HepG2 (cell line): Measurements from ENCODE around the gene EID3. TPM values are rescaled to one million over a fixed set of nuclear protein-coding genes. Genes with fewer than 3 reads are reported as not detected.

ENCODE experiments used
- ARHGAP35 ChIP-seq: sonication (generic); formaldehyde crosslinking; IDR thresholded peaks from 2 replicates; pipeline ENCODE4 v1.9.0; 2022; ENCODE audit warnings: mild to moderate bottlenecking, inconsistent platforms, moderate library complexity, missing genetic modification reagents, borderline replicate concordance
- ARID2 ChIP-seq: sonication (generic); formaldehyde crosslinking; IDR thresholded peaks from 2 replicates; pipeline ENCODE4 v1.8.1; 2022; ENCODE audit warnings: mild to moderate bottlenecking, missing genetic modification reagents, borderline replicate concordance
- CREM ChIP-seq, 2 experiments: sonication (generic) in 1 of 2; formaldehyde crosslinking in 1 of 2; IDR thresholded peaks; 2 replicates each; pipeline versions ENCODE4 v1.4.0 to v1.6.1; 2016 to 2020; ENCODE audit warnings: antibody characterized with exemption in 1 of 2, mild to moderate bottlenecking in 1 of 2, missing genetic modification reagents in 1 of 2
- FOXP1 ChIP-seq, 2 experiments: fragments of 450-650 bp in 1 of 2; IDR thresholded peaks; 2 replicates each; pipeline ENCODE4 v1.6.1; 2017 to 2018; ENCODE audit warnings: antibody characterized with exemption in 1 of 2
- GZF1 ChIP-seq: sonication (generic); formaldehyde crosslinking; IDR thresholded peaks from 2 replicates; pipeline ENCODE4 v1.5.1; 2020; ENCODE audit warnings: mild to moderate bottlenecking, missing genetic modification reagents
- HMG20B ChIP-seq: conservative IDR thresholded peaks from 2 replicates; pipeline ENCODE4 v1.6.1; 2016; ENCODE audit warnings: missing genetic modification reagents, missing compliant biosample characterization
- HOMEZ ChIP-seq: IDR thresholded peaks from 2 replicates; pipeline ENCODE4 v1.6.1; 2016; ENCODE audit warnings: low read depth
- NFE2L2 ChIP-seq: fragments of 150-350 bp; IDR thresholded peaks from 2 replicates; pipeline ENCODE4 v1.6.1; 2014; ENCODE audit warnings: low read length
- NR1H2 ChIP-seq: sonication (generic); formaldehyde crosslinking; IDR thresholded peaks from 2 replicates; pipeline ENCODE4 v1.8.1; 2022; ENCODE audit warnings: low read depth, missing genetic modification reagents, borderline replicate concordance
- PAF1 ChIP-seq: IDR thresholded peaks from 2 replicates; pipeline ENCODE4 v1.6.1; 2016; ENCODE audit warnings: missing genetic modification reagents, missing compliant biosample characterization
- PHF8 ChIP-seq: sonication (generic); formaldehyde crosslinking; IDR thresholded peaks from 2 replicates; pipeline ENCODE4 v1.5.0; 2020; ENCODE audit warnings: missing genetic modification reagents
- SNAI1 ChIP-seq: sonication (generic); formaldehyde crosslinking; IDR thresholded peaks from 2 replicates; pipeline ENCODE4 v1.5.0; 2020; ENCODE audit warnings: mild to moderate bottlenecking, missing genetic modification reagents, borderline replicate concordance
- SP5 ChIP-seq: IDR thresholded peaks from 2 replicates; pipeline ENCODE4 v1.6.1; 2016; ENCODE audit warnings: low read depth, borderline replicate concordance
- SRF ChIP-seq: IDR thresholded peaks from 2 replicates; pipeline ENCODE4 v1.6.1; 2011; ENCODE audit warnings: mild to moderate bottlenecking, low read depth, low read length, moderate library complexity
- SRY ChIP-seq: sonication (generic); formaldehyde crosslinking; IDR thresholded peaks from 2 replicates; pipeline ENCODE4 v1.8.0; 2022; ENCODE audit warnings: mild to moderate bottlenecking, missing genetic modification reagents
- ZBTB44 ChIP-seq: sonication (generic); formaldehyde crosslinking; IDR thresholded peaks from 2 replicates; pipeline ENCODE4 v1.4.0; 2020; ENCODE audit warnings: missing genetic modification reagents
- ZNF205 ChIP-seq: IDR thresholded peaks from 2 replicates; pipeline ENCODE4 v1.6.1; 2018; ENCODE audit warnings: missing biosample characterization, missing genetic modification reagents
- ZNF260 ChIP-seq: sonication (generic); formaldehyde crosslinking; IDR thresholded peaks from 2 replicates; pipeline ENCODE4 v1.4.0; 2020; ENCODE audit warnings: missing genetic modification reagents, low read depth, mild to moderate bottlenecking, borderline replicate concordance
- ZNF263 ChIP-seq: sonication (generic); formaldehyde crosslinking; IDR thresholded peaks from 2 replicates; pipeline ENCODE4 v1.4.0; 2020; ENCODE audit warnings: missing genetic modification reagents
- ZNF414 ChIP-seq: sonication (generic); formaldehyde crosslinking; IDR thresholded peaks from 2 replicates; pipeline ENCODE4 v1.5.0; 2020; ENCODE audit warnings: missing genetic modification reagents
- ZNF546 ChIP-seq: sonication (generic); formaldehyde crosslinking; conservative IDR thresholded peaks from 2 replicates; pipeline ENCODE4 v1.8.1; 2023; ENCODE audit warnings: mild to moderate bottlenecking, missing genetic modification reagents
- ZNF552 ChIP-seq: sonication (generic); formaldehyde crosslinking; IDR thresholded peaks from 2 replicates; pipeline ENCODE4 v1.9.0; 2022; ENCODE audit warnings: missing genetic modification reagents, mild to moderate bottlenecking, borderline replicate concordance
- ZNF704 ChIP-seq: sonication (generic); formaldehyde crosslinking; IDR thresholded peaks from 2 replicates; pipeline ENCODE4 v1.8.1; 2023; ENCODE audit warnings: mild to moderate bottlenecking, inconsistent platforms, moderate library complexity, missing genetic modification reagents, borderline replicate concordance
- ZNF713 ChIP-seq: sonication (generic); formaldehyde crosslinking; IDR thresholded peaks from 2 replicates; pipeline ENCODE4 v1.4.0; 2020; ENCODE audit warnings: mild to moderate bottlenecking, missing genetic modification reagents
- ZNF724P ChIP-seq: sonication (generic); formaldehyde crosslinking; IDR thresholded peaks from 2 replicates; pipeline ENCODE4 v1.8.0; 2022; ENCODE audit warnings: missing genetic modification reagents, borderline replicate concordance
- polyA plus RNA-seq, 8 experiments: library from polyadenylated mRNA; depleted of rRNA in 3 of 8; stranded (reverse) in 7 of 8; unstranded in 1 of 8; fragments of >200 nt; fragmentation: Illumina TruSeq in 4 of 8; extraction: Trizol in 4 of 8; gene quantifications; 2 replicates each; pipeline versions ENCODE4 v1.2.1 to v1.2.3, GENCODE V29; 2011 to 2016; ENCODE audit warnings: low read depth in 4 of 8, missing spikeins in 1 of 8, mixed read lengths in 1 of 8; ENCODE audit not compliant: insufficient read depth in 1 of 8
- total RNA-seq, 5 experiments: library from RNA; depleted of rRNA; stranded (reverse); fragments of >200 nt; fragmentation: Illumina TruSeq; extraction: Trizol; gene quantifications; 2 replicates each; pipeline ENCODE4 v1.2.3, GENCODE V29; 2016; ENCODE audit warnings: low read depth in 1 of 5

Gene EID3
- total and polyA plus RNA-seq, 2 of the 13 experiments (the other 11 are each of a cell fraction or from before 2014, with no cell fraction given) = 0.38 to 4.5 TPM

GRCh38 chr12:104288635-104289274 is 14.8 kb upstream of the EID3 start (continued):
- TF ChIP-seq HOMEZ (CRISPR knock-in tag) = peak; percentile 61; the same call in 1 of the 2 replicates
- peak; percentile 79; the same call in 1 of the 2 replicates for TF ChIP-seq ZNF552 (CRISPR knock-in tag)
- TF ChIP-seq ARID2 (CRISPR knock-in tag) = peak; percentile 88; the same call in 1 of the 2 replicates
- no peak for TF ChIP-seq FOXP1 (IDR thresholded peaks at IDR 0.05)
- TF ChIP-seq FOXP1 (CRISPR knock-in tag; IDR thresholded peaks at IDR 0.05) = peak; percentile 33
- peak; percentile 66; the same call in 1 of the 2 replicates for TF ChIP-seq GZF1 (CRISPR knock-in tag)
- TF ChIP-seq ZNF546 (CRISPR knock-in tag) = 0 out of 2 replicates have a peak, but pooled peaks have one; percentile 66
- peak; percentile 45 for TF ChIP-seq CREM (IDR thresholded peaks at IDR 0.05)
- no peak for TF ChIP-seq CREM (CRISPR knock-in tag; IDR thresholded peaks at IDR 0.05)
- no peak for TF ChIP-seq ZNF260
- peak; percentile 20; the same call in 1 of the 2 replicates for TF ChIP-seq HMG20B (CRISPR knock-in tag)
- TF ChIP-seq NR1H2 = no peak
- no peak for TF ChIP-seq PAF1 (CRISPR knock-in tag)
- peak; percentile 82 for TF ChIP-seq SP5 (CRISPR knock-in tag)
- TF ChIP-seq ZNF724P (CRISPR knock-in tag) = peak; percentile 61; the same call in 1 of the 2 replicates
- no peak for TF ChIP-seq ZNF713 (CRISPR knock-in tag)
- TF ChIP-seq PHF8 (CRISPR knock-in tag) = peak; percentile 51; the same call in 1 of the 2 replicates
- TF ChIP-seq ZNF263 (CRISPR knock-in tag) = peak; percentile 65; the same call in 1 of the 2 replicates
- TF ChIP-seq ARHGAP35 = peak; percentile 84; the same call in 1 of the 2 replicates
- TF ChIP-seq NFE2L2 = peak; percentile 78
- TF ChIP-seq SNAI1 = peak; percentile 74; the same call in 1 of the 2 replicates
- TF ChIP-seq ZNF205 (CRISPR knock-in tag) = peak; percentile 84; the same call in 1 of the 2 replicates
- no peak for TF ChIP-seq SRF
- peak; percentile 68; the same call in 1 of the 2 replicates for TF ChIP-seq SRY (CRISPR knock-in tag)
- no peak for TF ChIP-seq ZBTB44 (CRISPR knock-in tag)
- TF ChIP-seq ZNF704 (CRISPR knock-in tag) = peak; percentile 94
- TF ChIP-seq ZNF414 (CRISPR knock-in tag) = no peak; the same call in 1 of the 2 replicates
